DMS53 treated with DMSO at 0.1 percent for 48 hours (cell line): ENCODE measurements around the gene MEA1.

ENCODE experiments used
- DNase-seq: peaks from one replicate; lab custom pipeline; 2025; ENCODE audit not compliant: unreplicated experiment; lab: John Stamatoyannopoulos, UW

The MEA1 gene

GRCh38 chr6:42978487-42978838, 35.3 kb downstream of the MEA1 start:
- DNase-seq: no peak

GRCh38 chr6:42974919-42975505, 38.7 kb downstream of the MEA1 start:
- no peak for DNase-seq

GRCh38 chr6:42973926-42974325, 39.8 kb downstream of the MEA1 start:
- DNase-seq: no peak

- DNase-seq: no peak
Observed at GRCh38 chr6:42971746-42972327, 41.9 kb downstream of the MEA1 start.

GRCh38 chr6:42970871-42971612, 42.7 kb downstream of the MEA1 start:
- DNase-seq: peak; percentile 36

GRCh38 chr6:42969934-42970333, 43.8 kb downstream of the MEA1 start:
- DNase-seq: no peak

GRCh38 chr6:42969431-42969830, 44.3 kb downstream of the MEA1 start:
- DNase-seq: no peak

- no peak for DNase-seq
Observed at GRCh38 chr6:42968783-42969182, 45.0 kb downstream of the MEA1 start.

- no peak for DNase-seq
Observed at GRCh38 chr6:42968126-42968701, 45.5 kb downstream of the MEA1 start.

- DNase-seq: no peak
Observed at GRCh38 chr6:42967228-42967627, 46.5 kb downstream of the MEA1 start.

GRCh38 chr6:42966571-42966970, 47.2 kb downstream of the MEA1 start:
- DNase-seq: no peak

- peak; percentile 47 for DNase-seq
Observed at GRCh38 chr6:42963855-42964605, 49.7 kb downstream of the MEA1 start.

GRCh38 chr6:42963179-42963854, 50.4 kb downstream of the MEA1 start:
- DNase-seq: no peak

- DNase-seq: no peak
Observed at GRCh38 chr6:42962502-42963178, 51.1 kb downstream of the MEA1 start.

- no peak for DNase-seq
Observed at GRCh38 chr6:42962096-42962495, 51.6 kb downstream of the MEA1 start.
